HG03469 (cell line): ENCODE data around the gene GOT2.
A peak's percentile ranks its signal among the peaks of the same experiment; 100 is the strongest.
"Not testable (repeated sequence)": the region's sequence is repeated elsewhere in the genome, so short reads cannot be mapped to it uniquely, and the experiment has no call there.

ENCODE experiments used
- ATAC-seq: cut with Tn5 transposase; IDR thresholded peaks from one replicate; pipeline ENCODE4 v1.9.1; 2021; ENCODE audit warnings: mild to moderate bottlenecking, moderate library complexity, moderate number of reproducible peaks; ENCODE audit not compliant: unreplicated experiment

GOT2 gene

GRCh38 chr16:58723109-58723508, 11.0 kb downstream of the GOT2 start:
- ATAC-seq: no peak

DNA sequence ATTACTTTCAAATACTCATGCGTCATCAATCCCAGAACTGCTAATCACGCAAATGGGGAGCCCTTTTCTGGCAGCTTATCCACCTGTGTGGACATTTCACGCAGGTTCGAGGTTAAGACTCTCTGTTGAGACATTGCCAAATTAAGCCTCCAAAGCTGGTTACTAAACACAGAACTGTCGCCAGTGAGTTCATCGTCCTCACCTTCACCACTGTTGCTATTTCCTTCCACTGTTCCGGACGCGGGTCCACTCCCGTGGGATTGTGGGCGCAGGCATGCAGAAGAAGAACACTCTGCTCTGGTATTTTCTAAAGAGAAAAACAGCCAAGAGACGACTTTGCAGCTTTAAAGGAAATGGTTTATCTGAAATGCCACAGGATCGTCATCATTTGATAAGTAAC, 16.1 kb downstream of the GOT2 start:
- no peak for ATAC-seq

- ATAC-seq: no peak
Measured at GRCh38 chr16:58716468-58716867, 17.6 kb downstream of the GOT2 start.

- no peak for ATAC-seq
Measured at GRCh38 chr16:58713742-58714141, 20.4 kb downstream of the GOT2 start.

DNA sequence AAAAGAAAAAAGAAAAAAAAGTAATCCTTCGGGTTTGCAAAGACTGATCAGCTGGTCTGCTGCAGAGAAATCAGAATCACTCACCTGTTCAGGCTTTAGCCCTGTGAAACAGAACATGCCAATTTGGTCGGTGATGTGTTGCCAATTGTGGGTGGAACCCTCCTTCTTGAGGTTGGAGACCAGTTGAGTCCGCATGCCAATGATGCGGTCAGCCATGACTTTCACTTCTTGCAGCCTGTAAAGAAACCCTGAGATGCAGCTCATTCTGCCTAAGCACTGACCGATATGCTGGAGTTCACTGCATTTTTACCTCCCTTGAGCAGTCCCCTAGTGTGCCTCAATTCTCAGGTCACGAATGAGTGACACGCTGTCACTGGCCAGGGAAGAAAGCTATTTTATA, 24.8 kb downstream of the GOT2 start:
- ATAC-seq: no peak

- no peak for ATAC-seq
Measured at GRCh38 chr16:58699151-58699550, 35.0 kb downstream of the GOT2 start.

GRCh38 chr16:58695368-58695767, 38.7 kb downstream of the GOT2 start:
- no peak for ATAC-seq

- no peak for ATAC-seq
Measured at GRCh38 chr16:58692450-58692849, 41.7 kb downstream of the GOT2 start.

DNA sequence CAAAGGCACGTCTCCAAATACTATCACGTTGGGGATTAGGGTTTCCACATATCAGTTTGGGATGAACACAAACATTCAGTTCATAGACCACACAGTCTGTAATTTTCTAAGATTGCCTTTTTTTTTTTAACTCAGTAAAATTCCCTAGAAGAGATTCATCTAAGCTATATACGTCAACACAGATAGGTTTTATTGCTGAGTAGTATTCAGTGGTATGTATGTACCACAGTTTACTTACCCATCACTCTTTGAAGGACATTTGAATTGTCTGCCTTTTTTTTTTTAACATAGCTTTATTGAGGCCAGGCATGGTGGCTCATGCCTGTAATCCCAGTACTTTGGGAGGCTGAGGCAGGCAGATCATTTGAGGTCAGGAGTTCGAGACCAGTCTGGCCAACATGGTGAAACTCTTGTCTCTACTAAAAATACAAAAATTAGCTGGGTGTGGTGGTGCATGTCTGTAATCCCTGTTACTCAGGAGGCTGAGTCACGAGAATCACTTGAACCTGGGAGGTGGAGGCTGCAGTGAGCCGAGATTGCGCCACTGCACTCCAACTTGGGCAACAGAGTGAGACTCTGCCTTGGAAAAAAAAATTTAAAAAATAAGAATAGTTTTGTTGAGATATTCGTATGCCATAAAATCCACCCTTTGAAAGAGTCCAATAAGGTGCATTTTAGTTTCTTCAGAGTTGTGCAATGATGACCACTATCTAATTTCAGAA, 47.0 kb downstream of the GOT2 start:
- ATAC-seq: not testable (repeated sequence)

DNA sequence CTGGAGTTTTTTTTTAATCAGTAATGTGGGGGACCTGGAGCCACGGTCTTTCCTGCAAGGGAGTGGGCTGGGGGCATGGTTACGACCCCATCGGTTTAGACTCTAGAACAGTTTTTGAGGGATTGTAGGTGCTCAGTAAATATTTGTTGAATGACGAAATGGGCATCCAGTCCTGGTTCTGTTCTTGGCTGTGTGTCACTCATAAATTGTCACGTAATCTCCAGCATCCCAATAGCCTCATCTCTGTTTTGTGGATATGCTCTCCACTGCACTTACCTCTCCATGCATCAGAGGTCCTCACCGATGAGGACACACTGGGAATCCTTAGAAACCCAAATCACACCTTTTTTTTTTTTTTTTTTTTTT, 49.0 kb downstream of the GOT2 start:
- no peak for ATAC-seq

GRCh38 chr16:58684354-58685083, 49.6 kb downstream of the GOT2 start, which contains the start of gene SLC38A7:
TSS of gene SLC38A7 (minus strand) at chr16:58684770. CDS start at chr16:58680126, 4,644 bp downstream.
- ATAC-seq: peak; percentile 98

DNA sequence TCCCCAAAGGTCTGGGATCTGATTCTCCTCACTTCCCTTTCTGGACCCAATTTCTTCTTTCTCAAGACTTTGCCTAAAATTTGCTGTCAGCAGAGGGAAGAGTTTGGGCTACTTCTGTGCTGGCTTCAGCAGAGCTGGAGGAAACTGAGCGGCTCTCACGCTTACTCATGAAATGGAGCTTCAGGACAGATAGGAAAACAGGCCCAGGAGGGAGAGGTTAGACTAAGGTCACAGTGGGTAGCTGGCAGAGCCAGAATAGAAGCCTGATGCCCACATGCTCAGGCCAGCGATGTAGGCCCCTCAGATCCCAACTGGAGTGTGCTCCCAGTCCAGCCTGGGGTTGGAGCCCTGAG, 50.1 kb downstream of the GOT2 start:
- no peak for ATAC-seq

DNA sequence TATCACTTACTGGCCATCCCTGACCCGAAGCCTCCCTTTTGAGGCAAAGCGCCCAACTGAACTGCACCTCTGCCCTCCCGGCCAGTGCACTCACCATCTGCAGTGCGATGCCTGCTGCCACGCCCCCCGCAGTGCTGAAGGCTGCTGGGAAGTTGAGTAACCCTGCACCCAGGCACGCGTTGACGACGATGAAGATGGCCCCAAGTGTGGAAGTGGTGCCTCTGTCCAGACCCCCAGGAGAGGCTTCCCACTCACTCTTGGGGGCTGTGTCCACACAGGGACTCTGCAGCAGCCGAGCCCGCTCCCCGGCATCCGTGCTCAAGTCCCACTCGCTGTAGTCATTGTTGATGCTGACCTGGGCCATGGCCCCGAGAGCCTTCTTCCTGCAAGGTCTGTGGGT, 54.4 kb downstream of the GOT2 start:
- no peak for ATAC-seq

DNA sequence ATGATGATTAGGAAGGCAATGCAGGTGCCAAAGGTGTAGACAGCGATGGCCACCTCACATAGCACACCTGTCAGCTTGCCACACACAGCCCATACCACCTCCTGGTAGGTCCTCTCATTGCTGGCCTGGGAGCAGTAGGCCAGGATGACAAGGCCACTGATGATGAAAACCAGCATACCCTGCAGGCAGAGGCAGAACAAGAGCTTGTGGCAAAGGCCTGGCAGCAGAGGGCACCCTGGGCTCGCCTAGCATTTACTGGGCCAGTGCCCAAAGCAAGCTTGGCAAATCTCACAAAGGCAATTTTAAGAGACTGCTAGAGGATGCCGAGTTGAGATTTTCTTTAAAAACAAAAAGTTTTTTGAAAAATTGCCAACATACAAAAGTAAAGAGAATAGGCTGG, 55.4 kb downstream of the GOT2 start:
- ATAC-seq: no peak

DNA sequence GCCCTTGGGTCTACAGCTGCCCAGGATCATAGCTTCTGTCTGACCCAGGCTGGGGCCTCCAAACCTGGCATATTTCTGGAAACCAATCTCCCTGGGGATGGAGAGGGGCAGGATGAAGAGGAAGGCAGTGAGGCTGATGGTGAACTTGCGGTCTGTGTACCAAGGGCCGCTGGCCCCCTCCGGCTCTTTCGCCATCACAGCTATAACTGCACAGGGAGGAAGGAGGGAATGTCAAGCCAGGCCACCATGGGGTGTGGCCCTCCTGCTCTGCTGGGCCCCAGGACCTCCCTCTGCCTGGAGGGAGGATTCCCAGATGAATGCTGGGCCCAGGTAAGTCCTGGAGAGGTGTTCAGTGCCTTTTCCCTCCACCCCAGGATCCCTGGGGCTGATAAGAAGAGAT, 55.8 kb downstream of the GOT2 start:
- no peak for ATAC-seq

GRCh38 chr16:58670946-58671583, 63.1 kb downstream of the GOT2 start:
- no peak for ATAC-seq

DNA sequence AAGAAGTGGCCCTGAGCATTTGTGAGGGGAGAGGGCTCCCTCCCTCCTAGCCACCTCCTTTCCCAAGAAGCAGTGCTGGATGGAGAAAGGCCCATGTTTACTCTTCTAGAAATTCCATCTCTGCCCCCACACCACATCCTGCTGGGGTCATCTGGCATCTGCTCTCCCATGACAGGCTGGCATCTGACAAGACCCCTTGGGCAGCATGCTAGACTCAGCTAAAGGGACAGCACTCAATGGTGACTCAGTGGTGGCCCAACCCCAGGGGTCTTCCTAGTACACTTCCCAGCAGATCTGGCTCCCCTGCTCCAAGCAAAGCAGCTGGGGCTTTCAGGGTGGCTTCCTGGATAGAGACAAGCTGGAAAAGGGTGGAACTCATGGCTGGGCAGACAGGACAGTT, 63.9 kb downstream of the GOT2 start:
- ATAC-seq: no peak

DNA sequence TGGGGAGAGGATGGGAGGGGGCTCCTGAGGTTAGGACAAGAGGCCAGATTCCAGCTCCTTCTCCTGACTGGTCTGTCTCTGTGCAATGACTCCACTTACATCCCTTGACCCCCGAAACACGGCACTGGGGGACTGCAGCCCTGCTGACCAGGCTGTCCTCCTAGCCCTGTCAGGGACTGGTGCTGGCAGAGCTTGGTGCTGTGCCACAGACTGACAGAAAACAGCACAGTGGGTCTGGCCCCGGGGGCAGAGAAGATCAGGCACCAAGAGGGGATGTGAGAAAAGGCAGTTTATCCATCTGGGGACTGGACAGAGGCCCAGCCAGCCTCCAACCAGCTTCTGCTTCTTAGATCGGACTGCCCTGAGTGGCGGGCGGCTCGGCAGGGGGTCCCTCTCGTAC, 68.9 kb downstream of the GOT2 start:
- ATAC-seq: no peak

GRCh38 chr16:58661199-58661830, 72.8 kb downstream of the GOT2 start:
- ATAC-seq: peak; percentile 67

GRCh38 chr16:58659911-58660310, 74.2 kb downstream of the GOT2 start:
- ATAC-seq: not testable (repeated sequence)

DNA sequence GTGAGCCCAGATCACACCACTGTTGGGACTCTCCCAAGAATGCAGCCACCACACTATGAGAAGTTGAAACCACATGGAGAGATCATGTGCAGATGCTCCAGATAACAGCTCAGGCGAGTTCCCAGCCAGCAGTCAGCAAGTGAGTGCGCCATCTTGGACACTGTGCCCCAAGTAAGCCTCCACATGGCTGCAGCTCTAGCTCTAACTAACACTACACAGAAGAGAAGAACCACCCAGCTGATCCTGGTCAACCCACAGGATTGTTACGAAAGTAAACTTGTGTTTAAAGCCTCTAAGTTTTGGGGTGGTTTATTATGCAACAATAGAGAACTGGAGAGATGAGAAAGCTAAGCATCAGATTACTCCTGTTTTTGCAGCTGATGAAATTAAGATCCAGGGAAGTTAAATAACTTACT, 75.3 kb downstream of the GOT2 start:
- ATAC-seq: no peak
